SJSA1 (cell line): Measurements from ENCODE around the gene NCOR2. TPM values are rescaled to one million over a fixed set of nuclear protein-coding genes. Genes with fewer than 3 reads are reported as not detected.

Source experiments
- DNase-seq, 2 experiments: peaks; one replicate each; pipeline ENCODE4 v3.0.0-alpha.2; 2015 to 2020; ENCODE audit warnings: low spot score in 2 of 2, low read depth in 1 of 2
- H3K27ac ChIP-seq: fragments of 250-450 bp; sonication (Bioruptor Pico); 2 replicates; pipeline ENCODE4 v1.5.1; 2020; ENCODE audit warnings: mild to moderate bottlenecking, moderate library complexity
- H3K27me3 ChIP-seq: fragments of 250-450 bp; sonication (Bioruptor Pico); replicated peaks from 2 replicates; pipeline ENCODE4 v1.5.1; 2020; ENCODE audit warnings: mild to moderate bottlenecking, moderate library complexity
- H3K36me3 ChIP-seq: fragments of 250-450 bp; sonication (Bioruptor Pico); 2 replicates; pipeline ENCODE4 v1.5.1; 2020; ENCODE audit warnings: mild to moderate bottlenecking
- H3K4me1 ChIP-seq: fragments of 250-450 bp; sonication (Bioruptor Pico); replicated peaks from 2 replicates; pipeline ENCODE4 v1.6.1; 2021; ENCODE audit warnings: mild to moderate bottlenecking
- H3K4me3 ChIP-seq: fragments of 250-450 bp; sonication (Bioruptor Pico); 2 replicates; pipeline ENCODE4 v1.5.1; 2020; ENCODE audit warnings: mild to moderate bottlenecking
- H3K9me3 ChIP-seq: fragments of 250-450 bp; sonication (Bioruptor Pico); replicated peaks from 2 replicates; pipeline ENCODE4 v1.5.1; 2020; ENCODE audit warnings: mild to moderate bottlenecking
- total RNA-seq: library from RNA; depleted of rRNA; stranded (reverse); fragments of >200 nt; shearing (Covaris generic); gene quantifications from 2 replicates; pipeline ENCODE4 v1.2.3, GENCODE V29; 2014

NCOR2 gene
- total RNA-seq, 1 experiment from 2014 or later = 44.3 TPM

DNA sequence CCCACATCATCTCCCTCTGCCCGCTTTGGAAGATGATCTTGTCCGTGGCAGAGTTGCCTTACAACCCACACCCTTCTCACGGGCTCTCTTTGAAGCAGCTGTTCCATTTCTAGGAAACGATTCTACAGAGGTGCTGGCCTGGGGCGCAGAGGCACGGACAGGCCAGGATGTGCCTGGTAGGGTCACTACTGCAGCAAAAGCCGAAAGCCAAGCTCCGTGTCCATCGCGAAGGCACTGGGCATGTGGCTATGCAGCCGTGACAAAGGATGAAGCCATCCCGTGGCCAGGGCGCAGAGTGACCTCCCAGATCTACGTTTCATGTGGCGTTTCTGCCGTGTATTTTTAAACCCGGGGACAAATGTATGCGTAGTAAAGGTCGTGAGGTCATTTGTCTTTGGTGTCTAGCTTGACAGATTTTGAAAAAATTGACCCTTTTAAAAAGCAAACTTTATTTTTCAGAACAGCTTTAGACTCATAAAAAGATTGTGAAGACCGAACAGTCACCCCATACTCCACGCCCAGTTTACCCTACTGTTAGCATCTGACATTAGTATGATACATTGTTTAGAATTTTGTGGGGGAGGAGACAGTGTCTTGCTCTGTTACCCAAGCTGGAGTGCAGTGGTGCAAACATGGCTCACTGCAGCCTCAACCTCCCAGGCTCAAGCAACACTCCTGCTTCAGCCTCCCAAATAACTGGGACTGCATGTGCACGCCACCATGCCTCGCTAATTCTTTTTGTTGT, 40.4 kb upstream of the NCOR2 start:
- peaks cover 49% of the 10 kb centered on the region for H3K4me1 ChIP-seq
- H3K27ac ChIP-seq = 0 out of 2 replicates have a peak overlapping the region, but pooled peaks have one; percentile 18
- DNase-seq = peak in 1 of 2 experiments; percentile 49
- no peaks in the 10 kb centered on the region for H3K27me3 ChIP-seq
- no peaks in the 10 kb centered on the region for H3K9me3 ChIP-seq
- no peaks in the 10 kb centered on the region for H3K36me3 ChIP-seq
- H3K4me3 ChIP-seq = no peak overlapping the region

DNA sequence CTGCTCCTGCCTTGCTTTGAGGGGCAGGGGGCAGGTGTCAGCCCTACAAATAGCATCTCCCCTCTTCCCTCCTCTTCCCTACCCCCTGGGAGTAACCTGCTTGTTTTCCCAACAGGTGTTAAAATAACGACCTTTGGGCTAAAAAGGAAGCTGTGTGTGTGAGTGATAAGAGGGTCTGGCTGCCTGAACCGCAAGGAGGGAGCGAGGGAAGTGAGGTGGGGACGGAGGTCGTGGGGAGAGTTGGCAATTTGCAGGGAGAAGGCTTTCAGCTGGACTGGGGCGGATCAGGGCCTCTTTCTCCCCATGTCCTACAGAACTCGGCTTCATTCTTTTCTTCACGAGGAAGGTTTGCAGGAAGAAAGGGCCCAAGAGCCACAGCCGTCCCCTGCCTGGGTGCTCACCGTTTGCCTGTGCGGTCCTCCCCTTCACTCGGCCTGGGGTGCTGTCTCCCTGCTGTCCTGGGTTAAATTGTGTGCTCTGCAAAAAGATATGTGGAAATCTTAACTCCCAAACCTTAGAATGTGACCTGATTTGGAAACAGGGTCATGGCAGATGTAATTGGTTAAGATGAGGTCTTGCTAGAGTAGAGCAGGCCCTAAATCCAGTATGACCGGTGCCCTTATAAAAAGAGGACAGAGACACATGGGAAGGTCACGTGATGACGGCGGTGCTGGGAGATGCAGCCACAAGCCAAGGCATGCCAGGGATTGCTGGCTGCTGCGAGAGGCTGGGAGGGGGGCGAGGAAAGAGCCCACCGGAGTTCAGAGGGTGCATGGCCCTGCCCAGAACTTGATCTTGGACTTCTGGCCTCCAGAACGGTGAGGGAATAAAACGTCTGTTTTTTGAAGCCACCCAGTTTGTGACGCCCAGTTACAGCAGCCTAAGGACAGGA, 38.7 kb upstream of the NCOR2 start:
- Histone ChIP-seq H3K4me1 (peaks cover 64% of the 10 kb centered on the region), H3K4me3 (no peak overlapping the region), H3K27ac (no peak overlapping the region), H3K27me3 (no peaks in the 10 kb centered on the region), H3K9me3 (no peaks in the 10 kb centered on the region), H3K36me3 (no peaks in the 10 kb centered on the region)
- DNase-seq = no peak

DNA sequence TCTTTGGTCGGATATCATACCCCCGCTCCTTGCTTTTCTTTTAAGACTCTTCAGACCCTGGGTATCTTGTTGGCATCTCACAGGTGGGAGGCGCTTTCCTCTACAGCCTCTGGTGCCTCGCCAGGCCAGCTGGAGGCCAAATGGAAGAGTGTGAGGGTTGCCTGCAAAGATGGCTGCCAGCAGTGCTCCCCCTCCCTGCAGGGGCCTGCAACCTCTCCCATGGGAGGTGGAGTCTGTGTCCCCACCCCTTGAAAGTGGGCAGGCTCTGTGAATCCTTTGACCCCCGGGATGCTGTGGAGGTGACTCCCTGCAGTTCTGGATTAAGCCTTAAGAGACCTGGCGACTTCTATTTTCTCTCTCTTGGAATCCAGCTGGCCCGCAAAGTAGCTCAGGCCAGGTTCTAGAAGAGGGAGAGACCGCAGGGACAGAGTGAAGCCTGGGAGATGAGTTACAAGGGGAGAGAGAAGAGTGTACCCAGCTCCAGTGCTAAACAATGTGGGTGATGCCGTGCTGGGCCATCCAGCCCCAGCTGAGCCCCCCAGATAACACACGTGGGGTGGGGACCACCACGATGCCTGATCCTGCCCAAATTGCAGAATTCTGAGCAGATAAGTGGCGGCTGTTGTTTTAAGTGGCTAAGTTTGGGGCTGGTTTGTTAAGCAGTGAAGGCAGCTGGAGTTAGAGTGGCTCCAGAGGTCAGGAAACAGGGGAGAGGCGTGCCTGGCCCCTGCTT, 37.9 kb upstream of the NCOR2 start:
- DNase-seq = no peak
- Histone ChIP-seq H3K4me1 (peaks cover 64% of the 10 kb centered on the region), H3K4me3 (no peak overlapping the region), H3K36me3 (no peaks in the 10 kb centered on the region), H3K27me3 (no peaks in the 10 kb centered on the region), H3K27ac (no peak overlapping the region), H3K9me3 (no peaks in the 10 kb centered on the region)

DNA sequence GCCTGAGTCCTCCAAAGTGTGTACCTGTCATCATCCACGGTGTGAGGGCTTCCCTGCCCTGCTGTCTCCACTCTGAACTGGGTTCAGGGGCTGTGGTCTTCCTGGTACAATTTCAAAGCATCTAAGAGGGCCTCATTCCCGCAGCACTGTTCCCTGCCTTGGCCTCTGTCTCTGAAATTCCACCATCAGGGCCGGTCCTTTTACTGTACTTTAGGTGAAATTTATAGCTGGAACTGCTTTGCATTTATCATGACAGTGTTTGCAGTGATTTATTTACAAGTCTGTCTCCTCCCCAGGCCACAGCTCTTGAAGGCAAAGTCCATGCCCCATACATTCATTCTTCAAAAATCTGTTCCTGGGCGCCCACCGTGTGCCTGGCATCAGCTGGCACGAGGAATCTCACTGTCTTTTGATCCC, 36.9 kb upstream of the NCOR2 start:
- no peak overlapping the region for H3K4me3 ChIP-seq
- H3K27me3 ChIP-seq = no peaks in the 10 kb centered on the region
- DNase-seq = no peak
- peaks cover 6% of the 10 kb centered on the region for H3K9me3 ChIP-seq
- no peaks in the 10 kb centered on the region for H3K36me3 ChIP-seq
- H3K27ac ChIP-seq = peak overlapping the region; percentile 46
- H3K4me1 ChIP-seq = peaks cover 68% of the 10 kb centered on the region

DNA sequence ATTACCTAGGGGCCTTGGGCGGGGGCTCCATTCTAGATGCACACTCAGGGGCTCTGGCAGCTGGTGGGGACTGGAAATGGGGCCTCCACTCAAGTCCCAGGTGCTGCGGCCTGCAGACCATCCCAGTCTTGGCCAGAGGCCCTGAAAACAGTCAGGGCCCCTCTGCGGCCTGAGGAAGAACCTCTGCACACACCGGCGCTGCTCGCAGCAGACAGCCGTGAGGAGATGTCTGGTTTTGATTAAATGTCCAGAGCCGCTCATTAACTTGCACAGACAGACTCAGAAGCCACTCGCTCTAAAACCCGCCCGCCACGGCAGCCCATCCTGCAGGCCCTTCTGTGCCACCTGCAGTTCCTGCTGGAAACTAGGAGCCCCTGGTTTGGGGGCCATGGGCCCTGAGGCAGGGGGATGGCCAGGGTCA, 36.4 kb upstream of the NCOR2 start:
- no peaks in the 10 kb centered on the region for H3K27me3 ChIP-seq
- peaks cover 68% of the 10 kb centered on the region for H3K4me1 ChIP-seq
- peak in 1 of 2 experiments; percentile 26 for DNase-seq
- H3K9me3 ChIP-seq = peaks cover 6% of the 10 kb centered on the region
- peak overlapping the region; percentile 46 for H3K27ac ChIP-seq
- H3K36me3 ChIP-seq = no peaks in the 10 kb centered on the region
- no peak overlapping the region for H3K4me3 ChIP-seq

DNA sequence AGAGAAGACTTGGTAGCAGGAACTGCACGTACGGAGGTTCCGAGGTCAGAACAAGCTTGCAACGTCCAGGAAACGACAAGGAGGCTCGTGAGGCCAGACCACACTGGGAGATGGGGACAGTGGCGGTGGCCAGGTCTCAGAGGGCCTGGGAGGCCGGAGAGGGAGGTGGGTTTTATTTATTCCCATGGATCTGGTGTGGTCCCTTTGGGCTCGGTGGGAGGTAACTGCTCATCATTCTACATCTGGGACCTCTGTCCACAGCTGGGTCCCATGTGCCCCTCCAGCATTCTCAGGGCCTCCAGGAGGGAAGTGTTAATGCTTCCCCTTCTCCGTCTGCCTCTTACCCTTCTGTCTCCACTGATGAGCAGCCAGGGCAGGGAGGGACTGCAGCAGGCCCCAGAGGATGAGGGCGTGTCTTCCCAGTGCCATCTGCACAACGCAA, 35.7 kb upstream of the NCOR2 start:
- H3K36me3 ChIP-seq = no peaks in the 10 kb centered on the region
- DNase-seq = peak; percentile 92 to 96
- H3K27me3 ChIP-seq = no peaks in the 10 kb centered on the region
- H3K27ac ChIP-seq = peak overlapping the region; percentile 83
- H3K9me3 ChIP-seq = peaks cover 6% of the 10 kb centered on the region
- no peak overlapping the region for H3K4me3 ChIP-seq
- peaks cover 67% of the 10 kb centered on the region for H3K4me1 ChIP-seq

DNA sequence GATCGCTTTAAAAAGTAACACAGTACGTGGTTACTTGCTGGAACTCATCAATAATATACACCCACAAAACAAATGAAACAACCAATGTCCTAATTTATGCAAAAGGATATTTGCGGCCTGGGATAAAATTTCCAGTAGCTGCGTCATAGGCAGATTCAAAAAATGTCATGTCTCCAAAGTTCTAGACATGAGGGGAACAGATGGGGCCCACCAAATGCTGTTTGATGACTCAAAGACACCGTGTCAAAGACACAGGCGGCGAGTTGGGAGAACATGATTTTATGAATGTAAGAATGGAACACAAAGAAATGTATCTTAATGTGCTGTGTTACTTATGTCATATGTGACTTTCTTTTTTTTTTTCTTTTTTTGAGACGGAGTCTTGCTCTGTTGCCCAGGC, 34.3 kb upstream of the NCOR2 start:
- Histone ChIP-seq H3K27ac (peak overlapping the region; percentile 83), H3K9me3 (peaks cover 6% of the 10 kb centered on the region), H3K4me1 (peaks cover 58% of the 10 kb centered on the region), H3K4me3 (no peak overlapping the region), H3K36me3 (no peaks in the 10 kb centered on the region), H3K27me3 (no peaks in the 10 kb centered on the region)
- DNase-seq = no peak

DNA sequence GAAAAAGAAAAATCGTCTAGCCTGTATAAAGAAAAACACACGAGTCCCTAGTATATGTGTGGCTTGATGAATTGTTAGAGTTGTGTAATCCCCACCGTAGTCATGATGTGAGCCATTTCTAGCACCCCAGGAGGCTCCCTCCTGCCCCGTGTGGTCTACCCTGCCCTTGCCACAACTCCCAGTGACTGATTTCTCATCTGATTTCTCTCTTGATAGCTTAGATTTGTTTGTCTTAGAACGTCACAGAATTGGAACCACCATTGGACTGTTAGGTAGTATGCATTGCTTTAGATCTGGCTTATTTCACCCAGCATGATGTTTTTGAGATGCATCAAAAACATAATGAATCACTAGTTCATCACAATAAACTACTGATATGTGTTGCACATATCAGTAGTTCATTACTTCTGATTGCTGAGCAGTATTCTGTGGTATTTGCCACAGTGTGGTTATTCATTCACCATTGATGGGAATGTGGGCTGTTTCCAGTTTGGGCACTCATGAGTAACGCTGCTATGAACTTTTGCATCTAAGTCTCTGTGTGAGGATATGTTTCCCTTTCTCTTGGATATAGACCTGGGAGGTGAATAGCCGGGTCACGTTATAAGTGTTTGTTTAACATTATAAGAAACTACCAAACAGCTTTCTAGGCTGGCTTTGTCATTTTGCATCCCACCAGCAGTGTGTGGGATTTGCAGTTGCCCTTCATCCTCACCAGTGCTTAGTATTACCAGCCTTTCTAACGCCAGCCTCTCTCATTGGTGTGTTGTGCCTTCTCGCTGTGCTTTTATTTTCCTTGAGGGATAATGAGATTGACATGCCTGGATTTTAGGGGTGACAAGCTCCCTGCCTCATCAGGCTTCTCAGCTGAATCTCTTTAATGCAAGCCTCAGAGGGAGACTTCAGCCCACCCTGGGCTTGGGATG, 31.9 kb upstream of the NCOR2 start:
- H3K36me3 ChIP-seq = no peaks in the 10 kb centered on the region
- DNase-seq = peak in 1 of 2 experiments; percentile 51
- H3K27ac ChIP-seq = peak overlapping the region; percentile 19
- H3K4me3 ChIP-seq = no peak overlapping the region
- peaks cover 48% of the 10 kb centered on the region for H3K4me1 ChIP-seq
- H3K27me3 ChIP-seq = no peaks in the 10 kb centered on the region
- peaks cover 6% of the 10 kb centered on the region for H3K9me3 ChIP-seq

DNA sequence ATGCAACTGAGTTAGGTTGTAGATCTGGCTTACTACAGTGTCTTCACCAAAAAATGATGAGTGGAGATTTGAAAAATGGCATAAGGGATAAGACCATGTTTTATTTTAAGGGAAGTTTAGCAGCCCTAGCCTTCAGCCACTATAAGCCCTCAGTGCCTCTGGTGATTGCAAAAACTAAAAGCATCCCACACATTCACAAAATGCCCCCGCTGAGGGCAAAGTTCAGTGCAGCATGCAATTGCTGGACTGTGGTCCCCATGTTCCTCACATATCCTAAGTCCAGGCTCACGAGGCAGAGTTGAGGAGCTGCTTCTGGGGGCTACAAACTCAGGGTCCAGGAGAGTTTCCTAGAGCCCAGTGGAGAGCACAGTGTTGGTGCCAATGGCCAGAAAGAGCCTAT, 29.6 kb upstream of the NCOR2 start:
- no peak overlapping the region for H3K27ac ChIP-seq
- peaks cover 47% of the 10 kb centered on the region for H3K4me1 ChIP-seq
- peaks cover 6% of the 10 kb centered on the region for H3K9me3 ChIP-seq
- no peaks in the 10 kb centered on the region for H3K36me3 ChIP-seq
- H3K27me3 ChIP-seq = no peaks in the 10 kb centered on the region
- DNase-seq = no peak
- H3K4me3 ChIP-seq = no peak overlapping the region

DNA sequence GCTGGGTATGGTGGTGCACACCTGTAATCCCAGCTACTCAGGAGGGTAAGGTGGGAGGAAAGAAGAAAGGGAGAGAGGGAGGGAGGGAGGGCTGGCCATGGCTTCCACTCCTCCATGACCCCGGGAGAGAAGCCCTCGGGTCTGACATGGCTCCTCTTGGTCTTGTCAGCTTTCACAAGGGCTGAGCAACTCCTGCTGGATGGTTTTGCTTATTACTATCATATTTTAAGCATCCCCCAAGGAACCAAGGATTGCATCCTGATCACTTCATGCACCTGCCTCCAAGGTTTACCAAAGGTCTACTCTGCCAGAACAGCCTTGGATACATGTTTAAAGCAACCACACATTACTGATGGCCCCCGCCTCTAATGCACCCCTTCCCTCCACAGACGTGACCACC, 28.0 kb upstream of the NCOR2 start:
- no peaks in the 10 kb centered on the region for H3K36me3 ChIP-seq
- H3K4me1 ChIP-seq = peaks cover 49% of the 10 kb centered on the region
- H3K27me3 ChIP-seq = no peaks in the 10 kb centered on the region
- H3K27ac ChIP-seq = no peak overlapping the region
- H3K9me3 ChIP-seq = peaks cover 6% of the 10 kb centered on the region
- no peak overlapping the region for H3K4me3 ChIP-seq
- no peak for DNase-seq

DNA sequence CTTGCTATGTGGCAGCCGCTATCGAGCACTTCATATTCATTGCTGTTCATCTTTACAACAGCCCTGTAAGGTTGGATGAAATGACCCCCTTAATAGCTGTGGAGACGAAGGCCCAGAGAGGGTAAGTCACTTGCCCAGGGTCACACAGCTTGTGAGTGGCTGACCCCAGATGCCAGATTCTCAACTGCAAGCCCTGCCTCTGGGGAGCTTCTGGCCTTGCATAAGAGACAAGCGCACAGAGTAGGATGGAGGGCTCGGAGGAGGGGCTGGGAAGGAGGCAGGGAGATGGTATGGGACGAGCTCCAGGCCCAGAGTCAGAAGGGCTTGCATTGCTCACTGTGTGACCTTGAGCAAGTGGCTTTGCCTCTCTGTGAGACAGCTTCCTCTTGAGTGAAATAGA, 27.4 kb upstream of the NCOR2 start:
- no peaks in the 10 kb centered on the region for H3K27me3 ChIP-seq
- no peak overlapping the region for H3K4me3 ChIP-seq
- peaks cover 47% of the 10 kb centered on the region for H3K4me1 ChIP-seq
- H3K27ac ChIP-seq = no peak overlapping the region
- no peaks in the 10 kb centered on the region for H3K36me3 ChIP-seq
- no peak for DNase-seq
- H3K9me3 ChIP-seq = peaks cover 4% of the 10 kb centered on the region

DNA sequence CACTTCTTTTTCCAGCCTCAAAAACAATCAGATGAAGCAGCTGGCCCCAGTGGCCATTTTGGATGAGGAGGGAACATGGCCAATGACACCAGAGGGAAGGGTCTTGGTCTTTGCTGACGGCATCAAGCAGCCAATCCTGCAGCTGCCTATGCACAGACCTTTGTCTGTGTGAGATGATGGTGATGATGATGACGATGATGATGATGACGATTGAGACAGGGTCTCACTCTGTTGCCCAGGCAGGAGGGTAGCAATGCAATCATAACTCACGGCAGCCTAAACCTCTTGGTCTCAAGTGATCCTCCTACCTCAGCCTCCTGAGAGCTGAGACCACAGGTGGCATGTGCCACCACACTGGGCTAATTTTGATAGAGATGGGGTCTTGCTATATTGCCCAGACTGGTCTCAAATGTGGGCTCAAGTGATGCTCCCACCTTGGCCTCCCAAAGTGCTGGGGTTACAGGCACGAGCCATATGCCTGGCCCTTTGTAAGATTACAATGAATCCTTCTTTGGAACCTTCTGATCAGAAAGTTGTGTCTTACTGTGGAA, 26.5 kb upstream of the NCOR2 start:
- Histone ChIP-seq H3K36me3 (no peaks in the 10 kb centered on the region), H3K9me3 (no peaks in the 10 kb centered on the region), H3K27ac (no peak overlapping the region; the same call in 1 of the 2 replicates), H3K4me1 (peaks cover 46% of the 10 kb centered on the region), H3K4me3 (no peak overlapping the region), H3K27me3 (no peaks in the 10 kb centered on the region)
- DNase-seq = no peak
